HepG2 (cell line): Measurements from ENCODE around the gene SEPHS2. TPM values are rescaled to one million over a fixed set of nuclear protein-coding genes. Genes with fewer than 3 reads are reported as not detected.

Experiments
- CENPBD1 ChIP-seq: sonication (generic); formaldehyde crosslinking; IDR thresholded peaks from 2 replicates; pipeline ENCODE4 v1.8.0; 2022; ENCODE audit warnings: missing genetic modification reagents, low read depth, mild to moderate bottlenecking, borderline replicate concordance
- CREB3 ChIP-seq: sonication (generic); formaldehyde crosslinking; IDR thresholded peaks from 2 replicates; pipeline ENCODE4 v1.5.0; 2020; ENCODE audit warnings: missing genetic modification reagents
- ETV6 ChIP-seq: sonication (generic); formaldehyde crosslinking; conservative IDR thresholded peaks from 2 replicates; pipeline ENCODE4 v1.4.0; 2020; ENCODE audit warnings: missing genetic modification reagents
- GATA4 ChIP-seq: sonication (generic); IDR thresholded peaks from 2 replicates; pipeline ENCODE4 v1.6.1; 2016; ENCODE audit warnings: antibody characterized with exemption, low read depth, borderline replicate concordance
- HDAC2 ChIP-seq: sonication (generic); formaldehyde crosslinking; IDR thresholded peaks from 2 replicates; pipeline ENCODE4 v1.4.0; 2020; ENCODE audit warnings: missing genetic modification reagents
- HHEX ChIP-seq: IDR thresholded peaks from 2 replicates; pipeline ENCODE4 v1.6.1; 2016; ENCODE audit warnings: control low read depth
- LCORL ChIP-seq, 2 experiments: fragments of 450-650 bp in 1 of 2; sonication (generic) in 1 of 2; formaldehyde crosslinking in 1 of 2; IDR thresholded peaks; 2 replicates each; pipeline versions ENCODE4 v1.5.0 to v1.6.1; 2017 to 2020; ENCODE audit warnings: antibody characterized with exemption in 1 of 2, missing genetic modification reagents in 1 of 2
- LRRFIP1 ChIP-seq: sonication (generic); formaldehyde crosslinking; conservative IDR thresholded peaks from 2 replicates; pipeline ENCODE4 v1.4.0; 2020; ENCODE audit warnings: missing genetic modification reagents
- MAF1 ChIP-seq: sonication (generic); formaldehyde crosslinking; IDR thresholded peaks from 2 replicates; pipeline ENCODE4 v1.5.0; 2020; ENCODE audit warnings: missing genetic modification reagents, borderline replicate concordance
- NFYC ChIP-seq: IDR thresholded peaks from 2 replicates; pipeline ENCODE4 v1.6.1; 2016; ENCODE audit warnings: missing genetic modification reagents, missing compliant biosample characterization
- RBM39 ChIP-seq: fragments of 200-400 bp; formaldehyde crosslinking; IDR thresholded peaks from one replicate; pipeline ENCODE4 v1.6.1; 2018; ENCODE audit warnings: antibody characterized with exemption, mild to moderate bottlenecking, low read depth, low read length; ENCODE audit not compliant: poor library complexity, severe bottlenecking
- RFX3 ChIP-seq: IDR thresholded peaks from 2 replicates; pipeline ENCODE4 v1.6.1; 2016; ENCODE audit warnings: missing biosample characterization, missing genetic modification reagents
- SYNCRIP ChIP-seq: fragments of 200-400 bp; formaldehyde crosslinking; IDR thresholded peaks from 2 replicates; pipeline ENCODE4 v1.6.1; 2018; ENCODE audit warnings: mild to moderate bottlenecking, low read depth, low read length; ENCODE audit not compliant: insufficient read depth
- THAP11 ChIP-seq: IDR thresholded peaks from 2 replicates; pipeline ENCODE4 v1.6.1; 2016; ENCODE audit warnings: missing biosample characterization, missing genetic modification reagents
- THYN1 ChIP-seq: sonication (generic); formaldehyde crosslinking; IDR thresholded peaks from 2 replicates; pipeline ENCODE4 v1.8.1; 2023; ENCODE audit warnings: low read depth, mild to moderate bottlenecking, moderate library complexity, missing genetic modification reagents, borderline replicate concordance
- TOPORS ChIP-seq: sonication (generic); formaldehyde crosslinking; IDR thresholded peaks from 2 replicates; pipeline ENCODE4 v1.8.0; 2023; ENCODE audit warnings: mild to moderate bottlenecking, missing genetic modification reagents
- ZBTB2 ChIP-seq: sonication (generic); formaldehyde crosslinking; IDR thresholded peaks from 2 replicates; pipeline ENCODE4 v1.8.0; 2022; ENCODE audit warnings: low read depth, missing genetic modification reagents
- ZNF263 ChIP-seq: sonication (generic); formaldehyde crosslinking; IDR thresholded peaks from 2 replicates; pipeline ENCODE4 v1.4.0; 2020; ENCODE audit warnings: missing genetic modification reagents
- ZNF350 ChIP-seq: sonication (generic); formaldehyde crosslinking; IDR thresholded peaks from 2 replicates; pipeline ENCODE4 v1.4.0; 2020; ENCODE audit warnings: mild to moderate bottlenecking, low read depth, missing genetic modification reagents, borderline replicate concordance
- ZNF556 ChIP-seq: sonication (generic); formaldehyde crosslinking; IDR thresholded peaks from 2 replicates; pipeline ENCODE4 v1.4.0; 2020; ENCODE audit warnings: mild to moderate bottlenecking, missing genetic modification reagents, borderline replicate concordance
- ZNF598 ChIP-seq: sonication (generic); formaldehyde crosslinking; IDR thresholded peaks from 2 replicates; pipeline ENCODE4 v1.5.1; 2020; ENCODE audit warnings: mild to moderate bottlenecking, missing genetic modification reagents, borderline replicate concordance
- ZNF770 ChIP-seq: sonication (generic); formaldehyde crosslinking; IDR thresholded peaks from 2 replicates; pipeline ENCODE4 v1.5.0; 2020; ENCODE audit warnings: mild to moderate bottlenecking, missing genetic modification reagents
- polyA plus RNA-seq, 8 experiments: library from polyadenylated mRNA; depleted of rRNA in 3 of 8; stranded (reverse) in 7 of 8; unstranded in 1 of 8; fragments of >200 nt; fragmentation: Illumina TruSeq in 4 of 8; extraction: Trizol in 4 of 8; gene quantifications; 2 replicates each; pipeline versions ENCODE4 v1.2.1 to v1.2.3, GENCODE V29; 2011 to 2016; ENCODE audit warnings: low read depth in 4 of 8, missing spikeins in 1 of 8, mixed read lengths in 1 of 8; ENCODE audit not compliant: insufficient read depth in 1 of 8
- total RNA-seq, 5 experiments: library from RNA; depleted of rRNA; stranded (reverse); fragments of >200 nt; fragmentation: Illumina TruSeq; extraction: Trizol; gene quantifications; 2 replicates each; pipeline ENCODE4 v1.2.3, GENCODE V29; 2016; ENCODE audit warnings: low read depth in 1 of 5

SEPHS2 gene
- total and polyA plus RNA-seq, 2 of the 13 experiments (the other 11 are each of a cell fraction or from before 2014, with no cell fraction given) = 20.7 to 127 TPM

- TF ChIP-seq THYN1 (CRISPR knock-in tag) = no peak
- TF ChIP-seq MAF1 (CRISPR knock-in tag) = no peak
- no peak for TF ChIP-seq LRRFIP1 (CRISPR knock-in tag)
- TF ChIP-seq ZNF598 = peak; percentile 72; the same call in 1 of the 2 replicates
- TF ChIP-seq ZNF263 (CRISPR knock-in tag) = peak; percentile 65
- TF ChIP-seq ZBTB2 (CRISPR knock-in tag) = no peak
- TF ChIP-seq HDAC2 (CRISPR knock-in tag) = peak; percentile 84
- no peak for TF ChIP-seq RBM39
- TF ChIP-seq CENPBD1 (CRISPR knock-in tag) = no peak
- no peak; the same call in 1 of the 2 replicates for TF ChIP-seq ZNF350 (CRISPR knock-in tag)
- no peak for TF ChIP-seq SYNCRIP
- no peak for TF ChIP-seq ZNF556
- no peak for TF ChIP-seq HHEX (CRISPR knock-in tag)
- no peak for TF ChIP-seq GATA4
- no peak for TF ChIP-seq ETV6 (CRISPR knock-in tag)
- TF ChIP-seq TOPORS = no peak
- TF ChIP-seq ZNF770 (CRISPR knock-in tag) = peak; percentile 99
- TF ChIP-seq THAP11 (CRISPR knock-in tag) = peak; percentile 70
- peak; percentile 31; the same call in 1 of the 2 replicates for TF ChIP-seq CREB3
- no peak for TF ChIP-seq LCORL (IDR thresholded peaks at IDR 0.05)
- peak; percentile 78 for TF ChIP-seq LCORL (CRISPR knock-in tag; IDR thresholded peaks at IDR 0.05)
- TF ChIP-seq RFX3 = no peak
- TF ChIP-seq NFYC (CRISPR knock-in tag) = no peak
Observed at GRCh38 chr16:30488764-30489605, 43.3 kb upstream of the SEPHS2 start (continued).
